Naive thymus-derived CD8-positive, alpha-beta T cell (primary cell): ENCODE measurements around the gene ACTR5. TPM values are rescaled to one million over a fixed set of nuclear protein-coding genes. Genes with fewer than 3 reads are reported as not detected.
"Not testable (repeated sequence)": the region's sequence is repeated elsewhere in the genome, so short reads cannot be mapped to it uniquely, and the experiment has no call there.

ENCODE experiments used
- ATAC-seq, 2 donors: fragments of 150-1000 bp; cut with Tn5 transposase in 1 of 2; sonication (Bioruptor Pico), chemical (Tn5 transposase) in 1 of 2; 1 replicate in 1 of 2; 2 replicates in 1 of 2; pipeline ENCODE4 v1.10.0; 2021; ENCODE audit warnings: mild to moderate bottlenecking in 2 of 2, moderate library complexity in 2 of 2
- POLR2A ChIA-PET: fragments of 350-600 bp; sonication (Branson Sonifier 250); formaldehyde crosslinking; loops from one replicate; lab custom pipeline; 2021; ENCODE audit warnings: antibody characterized with exemption; lab: Charles Lee
- DNase-seq, 10 donors: peaks; one replicate each; pipeline versions ENCODE4 v3.0.0 to v3.0.0-alpha.2; 2020 to 2022
- H3K27ac Mint-ChIP-seq, 10 donors: one replicate each; pipeline ENCODE4 v1.8.0; 2020 to 2022; ENCODE audit warnings: mild to moderate bottlenecking in 10 of 10, mixed read lengths in 10 of 10, moderate library complexity in 4 of 10, inconsistent platforms in 1 of 10
- H3K27me3 Mint-ChIP-seq, 5 donors: one replicate each; pipeline ENCODE4 v1.8.0; 2021 to 2022; ENCODE audit warnings: mixed read lengths in 5 of 5
- H3K36me3 Mint-ChIP-seq, 3 donors: one replicate each; pipeline ENCODE4 v1.8.0; 2020 to 2022; ENCODE audit warnings: mixed read lengths in 3 of 3, mild to moderate bottlenecking in 2 of 3, inconsistent platforms in 1 of 3
- H3K4me1 Mint-ChIP-seq, 4 donors: one replicate each; pipeline ENCODE4 v1.8.0; 2021 to 2022; ENCODE audit warnings: mixed read lengths in 4 of 4
- H3K4me3 Mint-ChIP-seq, 10 donors: one replicate each; pipeline ENCODE4 v1.8.0; 2020 to 2022; ENCODE audit warnings: mild to moderate bottlenecking in 10 of 10, mixed read lengths in 10 of 10, moderate library complexity in 6 of 10, inconsistent platforms in 1 of 10
- H3K9me3 Mint-ChIP-seq, 9 donors: one replicate each; pipeline ENCODE4 v1.8.0; 2020 to 2022; ENCODE audit warnings: mixed read lengths in 9 of 9, mild to moderate bottlenecking in 3 of 9, inconsistent platforms in 1 of 9, moderate library complexity in 1 of 9
- polyA plus RNA-seq, 3 donors: library from polyadenylated mRNA; unstranded; fragments of 300-500 nt; fragmentation: Illumina TruSeq; gene quantifications; one replicate each; pipeline ENCODE4 v1.2.3, GENCODE V29; 2021
- total RNA-seq, 8 experiments: library from RNA in 2 of 8; stranded (reverse) in 2 of 8; gene quantifications; one replicate each; pipeline ENCODE4 v1.2.3 and lab custom pipeline; 2021 to 2026

ACTR5 gene
- total and polyA plus RNA-seq, 5 experiments from 2014 or later, result 8.8 to 21.8 (median 10.3) TPM

- DNase-seq (peak in 1 of 10 donors; percentile 33), ATAC-seq (no peak)
- peak overlapping the region in 1 of 10 donors; percentile 63 for H3K4me3 Mint-ChIP-seq
- H3K27ac Mint-ChIP-seq, result peak overlapping the region in 2 of 10 donors; percentile 50 to 92
- H3K36me3 Mint-ChIP-seq, result peaks cover 21 to 52% (median 45%) of the 10 kb centered on the region in 3 donors
- no peaks in the 10 kb centered on the region for H3K27me3 Mint-ChIP-seq
- POLR2A ChIA-PET, result no interaction called here
- peaks cover 0 to 4% (median under 1%) of the 10 kb centered on the region in 4 donors for H3K4me1 Mint-ChIP-seq
- H3K9me3 Mint-ChIP-seq, result peaks cover 0 to 14% (median 5%) of the 10 kb centered on the region in 9 donors
Measured at GRCh38 chr20:38776363-38776762, 28.1 kb downstream of the ACTR5 start.

DNA sequence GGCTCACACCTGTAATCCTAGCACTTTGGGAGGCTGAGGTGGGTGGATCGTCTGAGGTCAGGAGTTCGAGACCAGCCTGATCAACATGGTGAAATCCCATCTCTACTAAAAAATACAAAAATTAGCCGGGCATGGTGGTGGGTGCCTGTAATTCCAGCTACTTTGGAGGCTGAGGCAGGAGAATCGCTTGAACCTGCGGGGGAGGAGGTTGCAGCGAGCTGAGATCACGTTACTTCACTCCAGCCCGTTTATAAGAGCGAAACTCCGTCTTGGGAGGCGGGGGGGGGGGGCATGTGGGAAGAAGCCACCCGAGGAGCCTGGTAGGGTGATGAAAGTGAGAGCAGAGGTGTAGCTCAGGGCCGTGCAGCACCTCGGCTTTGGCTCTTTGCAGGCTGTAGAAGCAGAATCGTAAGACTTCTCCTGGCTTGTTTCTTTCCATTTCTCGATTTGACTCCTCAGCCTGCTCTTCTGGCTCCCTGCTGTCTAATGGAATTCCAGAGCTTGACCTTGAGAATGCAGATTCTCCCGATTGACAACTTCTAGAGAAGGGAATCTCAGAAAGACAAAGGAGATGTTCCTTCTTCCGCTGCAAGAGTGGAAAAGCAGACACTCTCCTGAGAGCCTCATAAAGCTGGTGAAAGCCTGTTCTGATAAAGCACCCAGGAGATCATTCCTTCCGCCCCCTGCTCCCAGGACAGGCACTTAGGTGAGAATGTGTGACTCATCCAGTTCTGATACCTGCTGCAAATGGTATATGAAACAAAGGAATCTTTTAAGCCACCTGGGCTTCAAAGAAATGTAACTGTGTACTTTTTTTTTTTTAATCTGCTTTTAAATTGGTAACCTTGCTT, 31.2 kb downstream of the ACTR5 start:
- peaks cover 0 to under 1% (median 0%) of the 10 kb centered on the region in 9 donors for H3K9me3 Mint-ChIP-seq
- POLR2A ChIA-PET, result interaction anchor here (0.6 kb wide), 1 partner anchor 40 kb away, joined by 3 read pairs; no protein-coding TSS in a partner anchor
- H3K27ac Mint-ChIP-seq, result peak overlapping the region in 4 of 10 donors; percentile 26 to 66 (median 51)
- peaks cover 5 to 21% (median 19%) of the 10 kb centered on the region in 3 donors for H3K36me3 Mint-ChIP-seq
- H3K27me3 Mint-ChIP-seq, result no peaks in the 10 kb centered on the region
- DNase-seq, result no peak
- H3K4me1 Mint-ChIP-seq, result peaks cover 0 to 4% (median under 1%) of the 10 kb centered on the region in 4 donors
- no peak for ATAC-seq
- no peak overlapping the region for H3K4me3 Mint-ChIP-seq

DNA sequence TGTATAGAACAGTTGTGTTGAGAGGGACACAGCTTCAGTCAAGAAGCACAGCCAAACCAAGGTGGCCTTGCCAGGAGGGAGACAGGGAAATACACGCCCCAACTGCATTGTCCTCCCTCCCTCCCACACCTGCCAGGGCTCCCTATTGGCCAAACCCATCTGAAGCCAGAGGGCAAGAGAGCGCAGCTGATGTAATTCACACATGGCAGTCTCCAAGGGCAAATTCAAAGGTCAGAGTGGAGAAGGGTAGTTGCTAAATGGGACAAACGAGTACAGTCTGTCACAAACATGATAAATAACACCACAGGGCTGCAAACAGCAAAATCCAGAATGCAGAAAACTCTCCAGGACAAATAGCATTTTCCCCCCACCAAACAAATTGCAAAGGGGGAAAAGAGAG, 34.0 kb downstream of the ACTR5 start:
- Mint-ChIP-seq H3K4me3 (no peak overlapping the region), H3K27me3 (no peaks in the 10 kb centered on the region), H3K4me1 (peaks cover 0 to 2% (median 0%) of the 10 kb centered on the region in 4 donors), H3K9me3 (no peaks in the 10 kb centered on the region), H3K27ac (peak overlapping the region in 3 of 10 donors; percentile 67 to 78 (median 69)), H3K36me3 (no peaks in the 10 kb centered on the region)
- DNase-seq (no peak), ATAC-seq (no peak)
- POLR2A ChIA-PET, result no interaction called here

- DNase-seq, result no peak
- ATAC-seq, result no peak
- Mint-ChIP-seq H3K36me3 (peaks cover 0 to 2% (median 0%) of the 10 kb centered on the region in 3 donors), H3K9me3 (no peaks in the 10 kb centered on the region), H3K27ac (peak overlapping the region in 1 of 10 donors; percentile 76), H3K4me3 (no peak overlapping the region), H3K4me1 (peaks cover 3 to 8% (median 5%) of the 10 kb centered on the region in 4 donors), H3K27me3 (no peaks in the 10 kb centered on the region)
- POLR2A ChIA-PET, result interaction anchor here (1.0 kb wide), 1 partner anchor 19 kb away, joined by 3 read pairs; no protein-coding TSS in a partner anchor
Measured at GRCh38 chr20:38787870-38788269, 39.6 kb downstream of the ACTR5 start.

DNA sequence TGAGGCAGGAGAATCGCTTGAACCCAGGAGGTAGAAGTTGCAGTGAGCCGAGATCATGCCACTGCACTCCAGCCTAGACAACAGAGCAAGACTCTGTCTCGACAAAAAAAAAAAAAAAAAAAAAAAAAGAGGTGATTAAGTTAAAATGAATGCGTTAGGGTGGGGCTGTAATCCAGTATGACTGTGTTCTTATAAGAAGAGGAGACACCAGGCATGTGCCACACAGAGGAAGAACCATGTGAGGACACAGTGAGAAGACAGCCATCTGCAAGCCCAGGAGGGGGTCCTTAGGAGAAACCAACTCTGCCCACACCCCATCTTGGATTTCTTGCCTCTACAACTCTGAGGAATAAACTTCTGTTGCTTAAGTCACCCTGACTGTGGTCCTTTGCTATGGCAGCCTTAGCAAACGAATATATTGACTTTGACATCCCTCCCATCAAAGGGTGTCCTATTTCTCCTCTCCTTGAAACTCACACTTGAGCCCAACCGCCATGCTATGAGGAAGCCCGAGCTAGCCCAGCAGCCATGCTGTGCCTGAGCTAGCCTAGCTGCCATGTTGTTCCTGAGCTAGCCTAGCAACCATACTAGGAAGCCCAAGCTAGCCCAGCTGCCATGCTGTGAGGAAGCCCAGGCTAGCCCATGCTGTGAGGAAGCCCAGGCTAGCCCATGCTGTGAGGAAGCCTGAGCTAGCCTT, 41.4 kb downstream of the ACTR5 start:
- H3K36me3 Mint-ChIP-seq, result peaks cover 0 to 2% (median 0%) of the 10 kb centered on the region in 3 donors
- peaks cover 4 to 18% (median 10%) of the 10 kb centered on the region in 4 donors for H3K4me1 Mint-ChIP-seq
- no peak overlapping the region for H3K4me3 Mint-ChIP-seq
- POLR2A ChIA-PET, result interaction anchor here (0.6 to 2.3 kb wide), 3 partner anchors 12 to 173 kb away, joined by 3 to 12 read pairs (median 5); partner anchors contain the start of genes DHX35 and PPP1R16B
- H3K9me3 Mint-ChIP-seq, result no peaks in the 10 kb centered on the region
- peak overlapping the region in 4 of 10 donors; percentile 3 to 92 (median 34) for H3K27ac Mint-ChIP-seq
- no peaks in the 10 kb centered on the region for H3K27me3 Mint-ChIP-seq
- DNase-seq (no peak), ATAC-seq (no peak)

DNA sequence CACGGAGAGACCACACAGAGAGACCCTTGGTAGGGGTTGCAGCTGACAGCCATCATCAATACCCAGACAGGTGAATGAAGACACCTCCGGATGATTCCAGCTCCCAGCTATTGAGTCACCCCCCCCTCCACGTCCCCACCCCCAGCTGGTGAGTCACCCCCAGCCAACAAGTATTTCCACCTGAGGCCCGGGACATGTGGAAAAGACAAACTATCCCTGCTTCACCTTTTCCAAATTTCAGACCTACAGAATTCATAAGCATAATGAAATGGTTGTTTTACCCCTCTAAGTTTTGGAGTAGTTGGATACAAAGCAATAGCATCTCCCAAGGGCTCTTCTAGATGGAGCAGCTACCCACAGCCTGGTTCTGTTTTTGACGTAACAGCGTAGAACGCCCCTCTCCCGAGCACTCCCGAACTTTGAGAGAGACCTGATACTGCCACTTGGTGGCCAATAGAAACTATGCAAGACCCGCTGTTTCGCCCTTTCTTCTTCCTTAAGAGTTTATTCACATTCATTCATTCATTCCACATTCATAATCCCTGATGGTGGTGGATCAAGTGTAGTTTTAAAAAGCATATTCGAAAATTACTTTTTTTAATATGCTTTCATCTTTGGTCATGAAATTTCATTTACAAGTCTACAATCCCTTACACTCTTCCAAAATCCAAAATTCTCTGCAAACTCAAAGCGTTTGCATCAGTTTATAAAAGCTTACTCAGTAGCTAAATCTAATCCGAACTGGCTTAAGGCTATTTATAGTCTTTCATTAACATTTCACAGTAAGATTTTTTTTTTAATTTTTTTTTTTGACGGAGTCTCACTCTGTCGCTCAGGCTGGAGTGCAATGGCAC, 42.2 kb downstream of the ACTR5 start:
- ATAC-seq (peak; percentile 82 to 96), DNase-seq (peak in 6 of 10 donors; percentile 20 to 80 (median 47))
- Mint-ChIP-seq H3K4me1 (peaks cover 4 to 18% (median 10%) of the 10 kb centered on the region in 4 donors), H3K36me3 (peaks cover 0 to 2% (median 0%) of the 10 kb centered on the region in 3 donors), H3K9me3 (no peaks in the 10 kb centered on the region), H3K4me3 (peak overlapping the region in 4 of 10 donors; percentile 37 to 55 (median 46)), H3K27ac (peak overlapping the region in 7 of 10 donors; percentile 37 to 92 (median 65)), H3K27me3 (no peaks in the 10 kb centered on the region)
- POLR2A ChIA-PET, result interaction anchor here (0.6 to 2.3 kb wide), 4 partner anchors 13 to 172 kb away, joined by 3 to 12 read pairs (median 7); partner anchors contain the start of genes DHX35 and PPP1R16B

GRCh38 chr20:38791291-38791690, 43.0 kb downstream of the ACTR5 start:
- H3K9me3 Mint-ChIP-seq, result no peaks in the 10 kb centered on the region
- no peak overlapping the region for H3K27ac Mint-ChIP-seq
- DNase-seq (no peak), ATAC-seq (no peak)
- H3K4me1 Mint-ChIP-seq, result peaks cover 4 to 18% (median 10%) of the 10 kb centered on the region in 4 donors
- H3K36me3 Mint-ChIP-seq, result peaks cover 0 to 2% (median 0%) of the 10 kb centered on the region in 3 donors
- no peak overlapping the region for H3K4me3 Mint-ChIP-seq
- POLR2A ChIA-PET, result interaction anchor here (1.8 to 2.3 kb wide), 3 partner anchors 14 to 171 kb away, joined by 5 to 12 read pairs (median 9); partner anchors contain the start of genes DHX35 and PPP1R16B
- no peaks in the 10 kb centered on the region for H3K27me3 Mint-ChIP-seq

DNA sequence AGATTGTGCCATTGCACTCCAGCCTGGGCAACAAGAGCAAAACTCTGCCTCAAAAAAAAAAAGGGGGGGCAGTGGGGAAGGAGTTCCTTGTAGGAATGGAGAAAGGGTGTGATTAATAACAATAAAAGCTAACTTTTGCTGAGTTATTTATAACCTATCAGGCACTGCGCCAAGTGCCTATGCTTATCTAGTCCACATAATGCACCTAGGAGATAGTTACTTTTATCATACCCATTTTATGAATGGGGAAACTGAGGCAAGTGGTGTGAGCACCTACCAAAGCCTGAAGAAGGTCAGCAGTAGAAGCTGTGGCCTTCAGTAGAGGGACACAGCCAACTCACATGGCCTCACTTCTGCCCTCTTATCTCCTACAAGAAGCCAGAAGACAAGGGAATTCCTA, 43.7 kb downstream of the ACTR5 start:
- peak overlapping the region in 1 of 10 donors; percentile 43 for H3K27ac Mint-ChIP-seq
- DNase-seq, result no peak
- H3K9me3 Mint-ChIP-seq, result no peaks in the 10 kb centered on the region
- H3K36me3 Mint-ChIP-seq, result peaks cover 0 to 2% (median 0%) of the 10 kb centered on the region in 3 donors
- ATAC-seq, result no peak
- no peak overlapping the region for H3K4me3 Mint-ChIP-seq
- H3K27me3 Mint-ChIP-seq, result no peaks in the 10 kb centered on the region
- H3K4me1 Mint-ChIP-seq, result peaks cover 4 to 18% (median 10%) of the 10 kb centered on the region in 4 donors
- POLR2A ChIA-PET, result interaction anchor here (0.7 to 2.3 kb wide), 2 partner anchors 83 to 170 kb away, joined by 3 to 9 read pairs; partner anchors contain the start of gene DHX35

GRCh38 chr20:38794057-38794456, 45.8 kb downstream of the ACTR5 start:
- DNase-seq, ATAC-seq, H3K9me3 Mint-ChIP-seq, POLR2A ChIA-PET, H3K27me3 Mint-ChIP-seq, H3K36me3 Mint-ChIP-seq, H3K4me3 Mint-ChIP-seq: not testable (repeated sequence)
- Mint-ChIP-seq H3K27ac (peak overlapping the region in 2 of 10 donors; percentile 32 to 64), H3K4me1 (peaks cover 5 to 28% (median 19%) of the 10 kb centered on the region in 4 donors)

GRCh38 chr20:38798266-38798665, 50.0 kb downstream of the ACTR5 start:
- Mint-ChIP-seq H3K27ac (peak overlapping the region in 3 of 10 donors; percentile 2 to 17 (median 3)), H3K9me3 (peaks cover 0 to 10% (median 5%) of the 10 kb centered on the region in 9 donors), H3K36me3 (peaks cover 0 to 9% (median 5%) of the 10 kb centered on the region in 3 donors), H3K4me1 (peaks cover 5 to 29% (median 24%) of the 10 kb centered on the region in 4 donors), H3K4me3 (no peak overlapping the region), H3K27me3 (no peaks in the 10 kb centered on the region)
- no peak for DNase-seq
- ATAC-seq, result no peak
- POLR2A ChIA-PET, result interaction anchor here (0.6 kb wide), 1 partner anchor 79 kb away, joined by 3 read pairs; no protein-coding TSS in a partner anchor

- POLR2A ChIA-PET, result interaction anchor here (0.9 to 1.2 kb wide), 2 partner anchors 13 to 41 kb away, joined by 3 read pairs; no protein-coding TSS in a partner anchor
- peaks cover 5 to 32% (median 28%) of the 10 kb centered on the region in 4 donors for H3K4me1 Mint-ChIP-seq
- ATAC-seq (no peak), DNase-seq (no peak)
- H3K4me3 Mint-ChIP-seq, result peak overlapping the region in 3 of 10 donors; percentile 20 to 34 (median 26)
- peak overlapping the region in 8 of 10 donors; percentile 41 to 80 (median 70) for H3K27ac Mint-ChIP-seq
- peaks cover 0 to 10% (median 5%) of the 10 kb centered on the region in 9 donors for H3K9me3 Mint-ChIP-seq
- peaks cover 0 to 9% (median 5%) of the 10 kb centered on the region in 3 donors for H3K36me3 Mint-ChIP-seq
- no peaks in the 10 kb centered on the region for H3K27me3 Mint-ChIP-seq
Measured at GRCh38 chr20:38799203-38799602, 50.9 kb downstream of the ACTR5 start.
